ENCODE results near the gene NHEJ1.
"Not testable (repeated sequence)": the region's sequence is repeated elsewhere in the genome, so short reads cannot be mapped to it uniquely, and the experiment has no call there.

Gene NHEJ1

GRCh38 chr2:219160186-219161017, at the start of gene NHEJ1:
NHEJ1 (minus strand) TSS chr2:219160815; CDS start chr2:219158362, 2,453 bp downstream.
- DNase-seq (ENCODE audit: low read depth, low spot score), result peak; percentile 81

GRCh38 chr2:219209236-219210195, 48.9 kb upstream of the NHEJ1 start:
- DNase-seq (ENCODE audit: low read depth, low spot score), result no peak

- DNase-seq (ENCODE audit: low read depth, low spot score), result no peak
Measured at GRCh38 chr2:219207884-219208740, 47.5 kb upstream of the NHEJ1 start.

- DNase-seq (ENCODE audit: low read depth, low spot score), result no peak
Measured at GRCh38 chr2:219207134-219207883, 46.7 kb upstream of the NHEJ1 start.

- peak; percentile 89 for DNase-seq (ENCODE audit: low read depth, low spot score)
Measured at GRCh38 chr2:219206328-219207133, 45.9 kb upstream of the NHEJ1 start, which contains the start of gene ZFAND2B. ZFAND2B (plus strand) TSS chr2:219206782; CDS start chr2:219206988, 206 bp downstream.

GRCh38 chr2:219205981-219206327, 45.3 kb upstream of the NHEJ1 start:
- no peak for DNase-seq (ENCODE audit: low read depth, low spot score)

GRCh38 chr2:219205165-219205538, 44.5 kb upstream of the NHEJ1 start:
- DNase-seq (ENCODE audit: low read depth, low spot score), result no peak

GRCh38 chr2:219204425-219205164, 44.0 kb upstream of the NHEJ1 start:
- no peak for DNase-seq (ENCODE audit: low read depth, low spot score)

GRCh38 chr2:219201331-219201730, 40.7 kb upstream of the NHEJ1 start:
- DNase-seq (ENCODE audit: low read depth, low spot score), result not testable (repeated sequence)

GRCh38 chr2:219200502-219201326, 40.1 kb upstream of the NHEJ1 start:
- not testable (repeated sequence) for DNase-seq (ENCODE audit: low read depth, low spot score)

- DNase-seq (ENCODE audit: low read depth, low spot score), result no peak
Measured at GRCh38 chr2:219199470-219200211, 39.0 kb upstream of the NHEJ1 start.

- DNase-seq (ENCODE audit: low read depth, low spot score), result no peak
Measured at GRCh38 chr2:219198974-219199373, 38.4 kb upstream of the NHEJ1 start.

- DNase-seq (ENCODE audit: low read depth, low spot score), result no peak
Measured at GRCh38 chr2:219197388-219197787, 36.8 kb upstream of the NHEJ1 start.

GRCh38 chr2:219186754-219187456, 26.3 kb upstream of the NHEJ1 start:
- no peak for DNase-seq (ENCODE audit: low read depth, low spot score)

GRCh38 chr2:219184121-219184520, 23.5 kb upstream of the NHEJ1 start:
- DNase-seq (ENCODE audit: low read depth, low spot score), result no peak

- DNase-seq (ENCODE audit: low read depth, low spot score), result no peak
Measured at GRCh38 chr2:219183151-219183772, 22.6 kb upstream of the NHEJ1 start.

Data from activated CD4-positive, CD25-positive, alpha-beta regulatory T cell treated with anti-CD3 and anti-CD28 coated beads, Interleukin-2, amount 50 U/mL, for 16 hours (primary cell).